Erythroblast (primary cell): ENCODE measurements around the gene PARD6A.

Source experiments
- DNase-seq, 2 experiments: peaks; one replicate each; lab custom pipeline; 2025; lab: John Stamatoyannopoulos, UW
- GATA1 ChIP-seq: IDR thresholded peaks from 2 replicates; pipeline ENCODE4 v1.6.1; 2011; ENCODE audit warnings: low read depth, mild to moderate bottlenecking, control low read depth, low read length, moderate library complexity
- POLR2A ChIP-seq: IDR thresholded peaks from 2 replicates; pipeline ENCODE4 v1.6.1; 2011; ENCODE audit warnings: mild to moderate bottlenecking, low read length

The PARD6A gene

DNA sequence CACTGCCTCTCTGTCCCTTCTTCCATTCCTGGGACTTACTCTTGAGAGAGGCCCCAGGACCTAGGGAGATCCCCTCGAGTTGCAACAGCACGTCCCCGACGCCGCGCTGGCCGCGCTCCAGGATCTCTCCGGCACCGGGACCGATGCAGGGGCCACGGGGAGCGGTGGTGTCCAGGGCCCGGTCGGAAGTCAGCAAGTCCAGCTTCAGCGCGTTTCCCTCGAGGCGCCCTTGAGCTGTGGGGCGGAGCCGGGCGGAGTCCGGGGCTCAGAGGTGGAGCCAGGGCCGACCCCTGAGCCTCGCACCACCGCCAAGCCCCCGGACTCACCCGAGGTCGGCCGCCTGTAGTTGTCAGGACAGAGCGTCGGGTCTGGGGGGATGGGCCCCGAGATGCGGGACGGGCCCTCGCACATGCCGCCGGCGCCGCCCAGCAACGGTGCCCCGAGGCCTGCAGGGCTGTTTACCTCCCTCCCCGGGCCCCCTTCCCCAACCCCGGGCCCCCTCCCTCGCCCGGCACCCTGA, 5.3 kb downstream of the PARD6A start:
- peak; percentile 50 to 64 for DNase-seq
- TF ChIP-seq GATA1 = no peak
- TF ChIP-seq POLR2A = no peak

DNA sequence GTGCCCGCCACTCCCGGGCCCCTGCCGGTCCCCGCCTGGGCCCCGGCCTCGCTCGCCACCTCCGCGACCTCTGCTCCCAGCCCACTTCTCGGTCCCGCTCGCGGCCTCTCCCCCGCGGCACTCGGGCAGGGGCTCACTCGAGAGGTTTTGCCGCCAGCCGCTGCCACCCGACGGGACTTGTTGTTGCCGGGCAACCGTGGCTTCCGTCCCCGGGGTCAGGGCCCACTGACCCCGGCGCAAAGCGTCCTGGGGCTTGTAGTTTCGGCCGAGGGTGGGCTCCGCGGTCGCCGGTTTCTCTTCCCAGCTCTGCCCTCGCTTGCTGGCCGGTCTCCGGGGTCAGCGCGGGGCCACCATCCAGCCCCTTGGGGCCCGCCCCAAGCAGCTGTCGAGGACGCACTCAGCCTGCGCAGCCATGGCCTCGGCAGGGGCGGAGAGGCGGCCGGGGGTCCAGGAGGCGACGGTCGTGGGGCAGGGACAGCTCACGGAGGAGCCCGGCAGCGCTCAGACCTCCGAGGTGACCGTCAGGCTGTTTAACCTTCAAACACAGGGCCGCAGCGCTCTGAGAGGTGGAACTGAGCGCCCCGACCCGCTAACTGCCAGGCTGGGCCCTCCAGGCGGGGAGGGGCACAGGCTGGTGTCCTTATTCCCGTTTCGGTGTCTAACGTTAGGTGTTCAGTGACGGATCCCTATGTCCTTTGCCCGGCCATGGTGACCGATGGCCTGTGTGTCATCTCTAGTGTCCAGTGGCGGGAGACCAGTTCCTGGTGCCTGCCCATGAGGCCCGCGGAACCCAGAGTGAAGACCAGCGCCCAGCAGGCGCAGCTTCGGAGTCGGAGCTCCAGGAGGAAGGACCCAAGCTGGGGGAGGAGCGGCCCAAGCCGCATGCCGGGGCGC, 6.0 kb downstream of the PARD6A start, which contains the start of the genes C16orf86 and ENKD1:
TSS of gene C16orf86 (plus strand) at position 256 of the 894 bp plus-strand sequence. CDS start at position 413, 157 bp downstream.
TSS of gene ENKD1 (minus strand) at position 192 of the 894 bp plus-strand sequence. CDS start 308 bp downstream, outside the sequence.
- DNase-seq = peak; percentile 82 to 86

DNA sequence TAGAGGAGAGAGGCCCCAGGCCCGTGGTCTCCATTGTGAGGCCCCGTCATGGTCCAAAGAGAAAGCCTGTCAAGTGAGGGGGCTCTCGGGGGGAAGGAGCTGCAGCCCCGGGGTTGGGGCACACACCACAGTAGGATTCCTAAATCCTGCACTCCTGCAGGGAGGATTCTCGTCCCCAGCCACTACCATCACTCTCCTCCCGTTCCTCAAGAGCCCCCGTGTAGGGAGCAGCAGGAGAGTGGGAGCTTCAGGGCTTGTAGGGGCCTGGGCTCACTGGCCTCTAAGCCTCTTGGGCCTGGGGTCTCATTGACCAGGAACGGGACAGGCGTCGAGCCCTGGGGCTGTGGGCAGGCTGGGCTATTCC, 6.7 kb downstream of the PARD6A start:
- DNase-seq = no peak
- TF ChIP-seq GATA1 (no peak), POLR2A (no peak)

More for the DNA sequence above, 6.0 kb downstream of the PARD6A start, which contains the start of the genes C16orf86 and ENKD1:
- no peak for TF ChIP-seq POLR2A
- no peak for TF ChIP-seq GATA1

DNA sequence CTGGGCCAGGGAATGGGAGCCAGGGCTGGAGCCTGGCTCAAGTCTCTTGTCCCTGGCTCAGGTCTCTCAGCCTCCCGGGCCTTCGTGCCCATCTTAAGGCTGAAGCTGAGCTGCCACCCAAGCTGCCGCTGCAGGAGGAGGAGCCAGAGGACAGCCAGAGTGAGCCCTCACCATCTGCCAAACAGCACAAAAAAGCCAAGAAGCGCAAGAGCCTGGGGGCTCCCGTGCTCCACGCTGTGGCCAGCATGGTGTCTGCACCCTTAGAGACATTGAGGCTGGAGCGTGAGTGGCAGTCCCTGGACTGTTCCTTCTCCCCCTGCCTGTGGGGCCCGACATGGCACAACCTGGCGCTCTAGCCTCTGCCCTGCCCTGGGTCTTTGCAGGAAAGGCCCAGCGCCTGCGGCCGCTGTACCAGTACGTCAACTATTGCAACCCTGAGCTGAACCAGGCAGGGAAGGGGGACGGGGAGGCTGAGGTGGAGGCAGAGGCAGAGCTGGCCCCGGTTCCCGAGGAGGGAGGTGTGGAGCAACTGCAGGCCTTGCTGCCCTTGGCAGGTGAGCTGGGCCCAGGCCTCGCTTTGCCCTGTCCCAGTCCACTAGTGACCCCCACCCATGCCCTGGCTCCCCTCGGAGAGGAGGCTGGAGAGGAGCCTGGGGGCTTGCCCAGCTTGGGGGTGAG, 7.2 kb downstream of the PARD6A start:
- TF ChIP-seq POLR2A = peak; percentile 41
- no peak for TF ChIP-seq GATA1

DNA sequence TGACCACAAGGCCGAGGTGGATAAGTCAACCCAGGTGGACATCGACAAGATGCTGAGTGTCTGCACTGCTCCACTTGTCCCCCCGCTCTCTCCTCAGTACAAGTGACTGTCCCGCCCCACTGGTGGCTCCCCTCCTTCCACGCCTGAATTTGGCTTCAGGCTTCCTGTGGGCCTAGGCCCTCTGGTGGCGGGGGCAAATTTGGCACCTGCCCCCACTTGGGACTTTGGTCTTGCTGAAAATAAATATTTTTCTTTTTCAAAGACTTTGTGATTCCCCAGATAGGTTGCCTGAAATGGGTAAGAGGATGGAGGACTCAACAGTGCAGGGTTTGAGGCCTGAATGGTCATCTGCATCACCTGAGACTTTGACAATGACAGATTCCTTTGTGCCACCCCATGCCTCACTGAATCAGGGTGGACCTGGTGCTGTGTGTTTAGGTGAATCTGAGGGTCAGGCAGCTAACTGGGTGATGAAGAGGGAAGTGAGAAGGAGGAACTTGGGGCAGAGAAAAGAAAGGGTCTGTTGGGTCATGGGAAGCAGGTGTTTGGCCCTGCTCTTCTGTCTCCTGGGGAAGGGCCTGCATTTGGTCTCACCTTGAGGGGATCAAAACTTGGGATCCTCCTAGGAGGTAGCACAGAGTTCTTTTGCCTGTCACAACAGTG, 7.9 kb downstream of the PARD6A start:
- peak; percentile 30 to 42 for DNase-seq
- no peak for TF ChIP-seq GATA1
- TF ChIP-seq POLR2A = no peak

More for the DNA sequence above, 7.2 kb downstream of the PARD6A start:
- DNase-seq = peak; percentile 92

DNA sequence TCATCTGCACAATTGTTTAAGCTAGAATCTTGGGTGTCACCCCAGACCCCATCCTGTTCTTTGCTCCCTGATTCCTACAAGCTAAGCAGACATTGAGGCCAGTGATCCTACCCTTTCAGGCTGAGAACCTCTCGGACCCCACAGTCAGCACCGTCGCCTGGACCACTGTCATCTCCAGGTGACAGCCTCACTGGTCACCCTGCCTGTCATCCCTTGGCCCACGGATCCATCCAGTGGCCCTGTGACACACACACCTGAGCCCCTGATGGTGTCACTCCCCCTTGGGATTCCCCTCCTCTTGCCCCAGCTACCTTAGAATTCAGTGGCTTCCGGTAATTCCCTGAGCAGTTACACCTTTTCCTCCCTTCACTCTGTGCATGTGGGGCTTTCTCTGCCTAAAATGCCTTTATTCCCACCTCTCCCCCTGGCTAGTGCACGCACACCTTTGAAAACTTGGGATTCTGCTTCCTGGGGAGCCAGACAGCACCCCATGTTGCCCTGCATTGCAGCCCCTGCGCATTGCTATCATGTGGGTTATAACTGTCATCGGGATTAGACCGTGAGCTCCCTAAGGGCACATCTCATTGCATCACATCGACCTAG, 8.8 kb downstream of the PARD6A start:
- no peak for DNase-seq
- TF ChIP-seq POLR2A = no peak
- no peak for TF ChIP-seq GATA1

DNA sequence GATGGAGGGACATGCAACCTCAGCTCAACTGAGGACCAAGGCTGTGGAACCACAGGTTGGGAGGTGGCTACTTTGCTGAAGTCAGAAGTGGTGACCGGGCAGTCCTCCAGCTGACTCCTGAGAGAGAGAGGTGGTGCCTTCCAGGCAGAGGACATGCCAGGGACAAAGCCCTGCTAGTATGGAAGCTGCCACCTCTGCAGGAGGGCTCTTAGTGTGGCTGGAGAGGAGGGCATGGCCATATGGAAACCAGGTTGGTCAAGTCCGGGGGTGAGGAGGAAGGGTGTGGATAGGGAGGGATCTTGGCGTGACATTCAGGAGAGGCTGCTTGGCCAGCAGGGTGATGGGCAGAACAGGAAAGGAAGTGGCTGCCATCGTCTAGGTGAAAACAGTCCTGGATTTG, 11.5 kb downstream of the PARD6A start:
- TF ChIP-seq GATA1 (no peak), POLR2A (no peak)
- DNase-seq = no peak

DNA sequence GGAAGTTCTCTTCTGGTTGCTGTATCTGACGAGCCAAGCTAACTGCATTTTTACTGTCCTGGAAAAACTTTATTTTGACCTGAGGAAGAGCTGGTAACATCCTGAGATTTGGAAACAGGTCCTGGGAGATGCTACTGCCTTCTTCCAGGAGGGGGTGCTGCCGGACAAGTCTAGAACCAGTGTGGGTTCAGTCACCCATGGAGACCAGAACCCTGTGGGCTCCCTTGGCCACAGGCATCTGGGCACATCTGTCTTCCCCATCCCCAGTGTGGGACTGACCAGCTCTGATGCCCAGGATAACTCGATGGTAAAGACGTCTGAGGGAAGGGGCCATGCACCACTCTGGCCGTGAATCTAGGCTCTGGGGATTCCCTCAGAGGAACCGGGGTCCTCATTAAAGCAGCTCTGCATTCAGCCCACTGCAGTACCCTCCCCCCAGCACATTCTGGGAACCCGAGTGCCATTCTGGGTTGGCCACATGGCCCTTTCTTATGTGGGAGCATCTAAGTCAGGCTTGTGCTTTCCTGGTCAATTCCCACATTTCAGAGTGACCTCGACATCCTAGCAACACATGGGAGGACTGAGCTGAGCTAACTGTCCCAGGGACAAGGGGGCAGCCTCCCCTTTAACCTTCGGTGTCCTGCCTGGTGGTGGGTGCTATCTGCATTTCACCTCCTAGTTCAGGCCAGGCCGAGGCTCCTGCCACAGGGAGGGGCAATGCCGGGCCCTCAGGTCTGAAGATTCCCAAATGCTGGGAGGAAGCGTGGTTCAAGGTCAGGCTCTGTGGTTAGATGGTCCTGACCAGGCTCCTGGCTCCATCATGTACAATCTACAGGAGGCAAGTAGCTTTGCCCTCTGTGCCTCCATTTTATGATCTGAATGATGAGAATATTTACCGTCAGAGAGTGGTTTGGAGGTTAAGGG, 12.2 kb downstream of the PARD6A start:
- peak; percentile 69 to 85 for DNase-seq
- TF ChIP-seq GATA1 (no peak), POLR2A (no peak)

DNA sequence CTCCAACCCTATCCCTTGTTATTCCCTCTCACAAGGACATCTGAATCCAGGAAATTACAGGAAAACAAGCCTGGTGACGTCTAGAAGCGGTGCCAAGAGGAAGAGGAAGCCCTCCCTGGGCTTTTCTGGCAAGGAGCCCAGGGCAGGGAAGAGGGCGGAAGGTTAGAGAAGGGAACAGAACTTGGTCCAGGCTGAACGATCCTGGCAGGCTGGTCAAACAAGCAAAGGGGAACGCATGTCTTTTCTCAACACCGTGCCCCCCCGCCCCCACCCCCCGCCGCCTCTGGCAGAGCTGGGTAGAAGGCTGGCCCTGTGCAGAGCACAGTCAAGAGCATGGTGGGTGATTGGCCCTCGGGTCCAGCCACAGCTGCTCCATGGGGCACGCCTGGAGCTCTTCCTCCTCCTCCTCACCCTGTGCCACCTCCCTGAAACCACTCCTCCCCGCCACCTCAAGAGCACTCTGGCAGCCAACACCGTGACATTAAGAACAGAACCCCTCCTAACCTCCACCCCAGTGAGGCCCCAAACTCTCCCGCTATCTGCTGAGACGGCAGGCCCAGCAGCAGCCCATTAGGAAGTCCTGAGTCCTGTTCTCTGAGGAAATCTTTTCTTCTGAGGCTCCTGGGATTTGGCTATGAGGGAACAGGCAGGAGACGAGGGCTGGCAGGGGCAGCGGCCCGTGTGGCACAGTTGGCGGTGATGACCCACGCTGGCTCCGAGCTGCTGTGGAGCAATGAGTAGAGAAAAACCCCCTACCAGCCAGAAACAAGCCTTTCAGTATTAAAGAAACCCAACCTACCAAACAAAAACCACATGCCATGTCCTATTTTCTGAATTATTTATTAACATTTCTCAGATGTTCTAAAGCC, 13.2 kb downstream of the PARD6A start:
- TF ChIP-seq GATA1 = no peak
- no peak for TF ChIP-seq POLR2A
- peak; percentile 26 to 53 for DNase-seq

DNA sequence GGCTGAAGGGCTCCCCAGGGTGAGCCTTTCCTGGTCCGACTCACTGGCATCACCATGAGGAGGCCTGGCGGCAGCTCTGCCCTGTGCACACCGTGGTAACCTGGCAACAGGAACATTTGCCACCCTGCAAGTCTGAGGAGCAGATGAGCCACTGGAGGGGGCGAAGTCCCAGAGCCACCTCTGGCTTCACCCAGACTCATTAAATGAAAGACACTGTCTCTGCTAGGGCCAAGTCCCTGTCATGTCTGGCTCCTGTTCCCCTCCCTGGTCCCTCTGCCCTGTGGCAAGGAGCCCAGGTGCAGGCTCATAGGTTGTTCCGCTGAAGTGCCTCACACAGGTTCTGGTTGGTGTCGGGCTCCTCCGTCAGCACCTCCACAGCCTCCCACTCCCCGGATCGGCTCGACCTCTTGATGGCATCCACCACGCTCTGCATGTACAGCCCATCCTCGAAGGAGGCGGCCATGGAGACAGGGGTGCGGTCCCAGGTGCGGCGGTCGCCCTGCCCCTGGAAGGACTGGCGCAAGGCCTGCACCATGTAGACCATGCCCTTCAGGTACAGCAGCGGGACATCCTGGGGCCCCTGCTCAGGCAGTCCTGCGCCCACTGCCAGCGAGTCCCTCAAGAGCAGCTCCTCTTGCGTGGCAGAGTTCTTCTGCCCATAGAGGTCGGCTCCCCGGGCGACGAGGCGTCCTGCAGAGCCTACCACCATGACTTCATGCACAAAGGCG, 14.3 kb downstream of the PARD6A start:
- DNase-seq = no peak
- TF ChIP-seq POLR2A (no peak), GATA1 (no peak)

DNA sequence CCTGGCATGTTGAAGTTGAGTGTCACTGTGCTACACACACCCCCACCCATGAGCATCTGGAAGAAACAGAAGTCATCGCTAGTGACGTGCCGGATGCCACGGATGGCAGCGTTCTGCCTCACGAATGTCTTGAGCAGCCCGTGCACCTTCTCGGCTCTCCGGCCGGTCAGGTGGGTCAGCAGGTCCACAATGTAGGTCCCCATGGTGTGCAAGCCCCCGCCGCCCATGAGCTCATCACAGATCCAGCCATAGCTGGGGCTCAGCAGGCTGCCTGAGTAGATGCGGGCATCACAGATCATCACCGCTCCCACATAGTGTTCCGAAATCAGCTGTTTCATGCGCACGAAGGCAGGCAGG, 14.8 kb downstream of the PARD6A start:
- TF ChIP-seq GATA1 (no peak), POLR2A (no peak)
- no peak for DNase-seq
